ENCODE data around the gene ZNF598. TPM values are rescaled to one million over a fixed set of nuclear protein-coding genes. Genes with fewer than 3 reads are reported as not detected.

The ZNF598 gene
- total and polyA plus RNA-seq, 4 donors = 2.7 to 28.4 (median 16.2) TPM

GRCh38 chr16:1990101-1990350, 19.6 kb downstream of the ZNF598 start:
- TF ChIP-seq HNF4A (conservative IDR thresholded peaks at IDR 0.05) (no peak), GABPA (IDR thresholded peaks at IDR 0.05 in 1 of 2, conservative IDR thresholded peaks at IDR 0.05 in 1 of 2) (no peak), YY1 (IDR thresholded peaks at IDR 0.05) (no peak), ZBTB33 (IDR thresholded peaks at IDR 0.05) (no peak), FOXA1 (IDR thresholded peaks at IDR 0.05) (no peak), REST (IDR thresholded peaks at IDR 0.05) (no peak), HNF4G (IDR thresholded peaks at IDR 0.05) (no peak), EGR1 (IDR thresholded peaks at IDR 0.05; ENCODE audit: low read depth in 2 of 2) (no peak), SP1 (IDR thresholded peaks at IDR 0.05) (no peak), MAX (IDR thresholded peaks at IDR 0.05) (no peak), RXRA (IDR thresholded peaks at IDR 0.05) (no peak), CTCF (IDR thresholded peaks at IDR 0.05; ENCODE audit: low read depth, low read length, missing input control) (no peak), TAF1 (conservative IDR thresholded peaks at IDR 0.05) (no peak)
- peaks cover 0 to 17% (median under 1%) of the 10 kb centered on the region in 4 donors for H3K36me3 ChIP-seq (ENCODE audit: control insufficient read depth in 4 of 4, insufficient read depth in 3 of 4, low read depth in 1 of 4, low read length in 3 of 4)
- 2% methylated on average over 25 of the region's 25 CpGs for WGBS
- H3K27ac ChIP-seq (ENCODE audit: low read depth in 1 of 2, low read length in 2 of 2) = no peak overlapping the region
- no peaks in the 10 kb centered on the region for H3K9me3 ChIP-seq (ENCODE audit: control insufficient read depth in 4 of 4, low read length in 3 of 4)
- no peak overlapping the region for H3K9ac ChIP-seq (ENCODE audit: low read depth in 1 of 2, low read length in 2 of 2)
- H3K4me3 ChIP-seq (ENCODE audit: low read depth in 1 of 3, low read length in 3 of 3) = peak overlapping the region in 1 of 3 donors; percentile 24
- peaks cover 0 to 9% (median 4%) of the 10 kb centered on the region in 4 donors for H3K27me3 ChIP-seq (ENCODE audit: control insufficient read depth in 4 of 4, insufficient read depth in 4 of 4, low read length in 3 of 4)
- no peak for DNase-seq (ENCODE audit: low spot score)
- peaks cover 8 to 37% (median 20%) of the 10 kb centered on the region in 4 donors for H3K4me1 ChIP-seq (ENCODE audit: control insufficient read depth in 4 of 4, insufficient read depth in 4 of 4, low read length in 3 of 4)

GRCh38 chr16:1989209-1990100, 20.2 kb downstream of the ZNF598 start, which contains the start of gene SYNGR3:
Gene SYNGR3 (plus strand): TSS chr16:1989970. CDS start chr16:1990103, 133 bp downstream.
- no peak within 1 kb of the TSS for H3K27ac ChIP-seq (ENCODE audit: low read depth in 1 of 2, low read length in 2 of 2)
- H3K9me3 ChIP-seq (ENCODE audit: control insufficient read depth in 4 of 4, low read length in 3 of 4) = no peaks in the 10 kb centered on the region
- WGBS = 8% methylated on average over 67 of the region's 67 CpGs
- no peak within 1 kb of the TSS for H3K9ac ChIP-seq (ENCODE audit: low read depth in 1 of 2, low read length in 2 of 2)
- peaks cover 0 to 9% (median 4%) of the 10 kb centered on the region in 4 donors for H3K27me3 ChIP-seq (ENCODE audit: control insufficient read depth in 4 of 4, insufficient read depth in 4 of 4, low read length in 3 of 4)
- no peak for DNase-seq (ENCODE audit: low spot score)
- H3K36me3 ChIP-seq (ENCODE audit: control insufficient read depth in 4 of 4, insufficient read depth in 3 of 4, low read depth in 1 of 4, low read length in 3 of 4) = peaks cover 0 to 17% (median under 1%) of the 10 kb centered on the region in 4 donors
- H3K4me1 ChIP-seq (ENCODE audit: control insufficient read depth in 4 of 4, insufficient read depth in 4 of 4, low read length in 3 of 4) = peaks cover 13 to 42% (median 24%) of the 10 kb centered on the region in 4 donors
- peak within 1 kb of the TSS in 1 of 3 donors; percentile 24 for H3K4me3 ChIP-seq (ENCODE audit: low read depth in 1 of 3, low read length in 3 of 3)
- TF ChIP-seq ZBTB33 (IDR thresholded peaks at IDR 0.05) (no peak), REST (IDR thresholded peaks at IDR 0.05) (no peak), HNF4A (conservative IDR thresholded peaks at IDR 0.05) (no peak), RXRA (IDR thresholded peaks at IDR 0.05) (no peak), CTCF (IDR thresholded peaks at IDR 0.05; ENCODE audit: low read depth, low read length, missing input control) (no peak)
